ENCODE data around the gene RASGEF1C. TPM values are rescaled to one million over a fixed set of nuclear protein-coding genes. Genes with fewer than 3 reads are reported as not detected.

The RASGEF1C gene
- total and polyA plus RNA-seq, 10 of the 15 experiments (the other 5 are each of a cell fraction or from before 2014, with no cell fraction given) = not detected

GRCh38 chr5:180120237-180121101, 88.5 kb downstream of the RASGEF1C start:
- Histone ChIP-seq H3K9ac (ENCODE audit: control insufficient read depth, insufficient read depth, low read length) (no peak overlapping the region), H3K27me3 (replicated peaks in 1 of 2; ENCODE audit: control insufficient read depth in 2 of 2, insufficient read depth in 2 of 2, low read length in 1 of 2) (no peaks in the 10 kb centered on the region), H4K20me1 (ENCODE audit: control insufficient read depth, insufficient read depth) (no peaks in the 10 kb centered on the region), H3K4me1 (ENCODE audit: control insufficient read depth, insufficient read depth, low read length) (no peaks in the 10 kb centered on the region), H3K36me3 (ENCODE audit: control insufficient read depth in 2 of 2, insufficient read depth in 2 of 2, low read length in 1 of 2) (no peaks in the 10 kb centered on the region), H3K9me3 (replicated peaks; ENCODE audit: control insufficient read depth, insufficient read depth, low read length) (no peaks in the 10 kb centered on the region), H2AFZ (ENCODE audit: control insufficient read depth, low read depth, low read length) (no peak overlapping the region), H3K4me3 (no peak overlapping the region), H3K79me2 (ENCODE audit: control insufficient read depth, insufficient read depth, low read length) (no peaks in the 10 kb centered on the region), H3K27ac (ENCODE audit: control insufficient read depth, insufficient read depth) (no peak overlapping the region), H3K4me2 (ENCODE audit: control insufficient read depth, insufficient read depth) (no peak overlapping the region)
- RAD21 ChIA-PET (ENCODE audit: unreplicated experiment) = no interaction called here
- BruUV-seq (replicated peaks) = no TSS peak
- intact Hi-C loops (cut with micrococcal nuclease; ENCODE audit: unreplicated experiment) (loop anchor here (10.0 kb wide), 1 partner anchor 484 kb away; no protein-coding TSS in a partner anchor), in situ Hi-C loops (cut with MboI) (no loop called here)
- POLR2A ChIA-PET = no interaction called here
- SMC1A ChIA-PET (ENCODE audit: uncharacterized antibody, unreplicated experiment) = no interaction called here
- ATAC-seq = no peak
- no peak for FAIRE-seq
- DNase-seq (ENCODE audit: low read depth, low spot score) = no peak
- WGBS (ENCODE audit: insufficient coverage, insufficient replicate concordance, low lambda C conversion rate, missing lambda C conversion rate) = 54% methylated on average over 28 of the region's 28 CpGs
- CTCF ChIA-PET = interaction anchor here (1.0 kb wide), 1 partner anchor 209 kb away, joined by 4 read pairs; no protein-coding TSS in a partner anchor
- TF ChIP-seq BCLAF1 (IDR thresholded peaks at IDR 0.05) (no peak), CTCF (IDR thresholded peaks at IDR 0.05 in 2 of 3, conservative IDR thresholded peaks at IDR 0.05 in 1 of 3; ENCODE audit: control insufficient read depth in 2 of 3, extremely low read depth in 1 of 3, insufficient read depth in 1 of 3, low read depth in 3 of 3, low read length in 3 of 3) (no peak), CREB1 (IDR thresholded peaks at IDR 0.05; ENCODE audit: low read depth) (no peak), SPI1 (IDR thresholded peaks at IDR 0.05; ENCODE audit: borderline replicate concordance, insufficient read depth, low read depth, low read length) (no peak), POLR2A (IDR thresholded peaks at IDR 0.05; ENCODE audit: low read depth, low read length) (no peak), STAT3 (IDR thresholded peaks at IDR 0.05; ENCODE audit: low read depth, low read length) (no peak), JUNB (IDR thresholded peaks at IDR 0.05) (no peak), PAX8 (IDR thresholded peaks at IDR 0.05) (no peak), MEF2B (IDR thresholded peaks at IDR 0.05; ENCODE audit: partially characterized antibody, poor library complexity, severe bottlenecking) (no peak), RUNX3 (IDR thresholded peaks at IDR 0.05; ENCODE audit: low read length) (no peak), GABPA (IDR thresholded peaks at IDR 0.05; ENCODE audit: low read depth) (no peak), KLF5 (IDR thresholded peaks at IDR 0.05; ENCODE audit: partially characterized antibody) (no peak), SIN3A (IDR thresholded peaks at IDR 0.05; ENCODE audit: low read depth, low read length) (no peak), USF2 (IDR thresholded peaks at IDR 0.05; ENCODE audit: borderline replicate concordance, low read depth, low read length) (no peak), ATF2 (IDR thresholded peaks at IDR 0.05; ENCODE audit: low read length) (no peak), NBN (IDR thresholded peaks at IDR 0.05) (no peak), TAF1 (IDR thresholded peaks at IDR 0.05; ENCODE audit: borderline replicate concordance, low read depth, low read length) (no peak), PML (IDR thresholded peaks at IDR 0.05; ENCODE audit: low read length) (no peak), MEF2A (IDR thresholded peaks at IDR 0.05; ENCODE audit: insufficient read depth, low read depth, low read length) (no peak)

Measured in GM12878 (cell line).